Osteoblast (primary cell): ENCODE measurements around the gene DNAH10. TPM values are rescaled to one million over a fixed set of nuclear protein-coding genes. Genes with fewer than 3 reads are reported as not detected.

Source experiments
- DNase-seq: peaks from one replicate; pipeline ENCODE4 v3.0.0; 2011; ENCODE audit warnings: low spot score, mixed read lengths; ENCODE audit not compliant: insufficient read length; ENCODE audit errors: missing footprints
- H2AFZ ChIP-seq: 2 replicates; pipeline ENCODE4 v1.6.0; 2011; ENCODE audit warnings: mild to moderate bottlenecking, low read length
- H3K27ac ChIP-seq: 2 replicates; pipeline ENCODE4 v1.5.1; 2011; ENCODE audit warnings: mild to moderate bottlenecking, low read depth, low read length, moderate library complexity
- H3K27me3 ChIP-seq: 2 replicates; pipeline ENCODE4 v1.6.0; 2012; ENCODE audit warnings: mild to moderate bottlenecking, control low read depth, inconsistent platforms, low read length, moderate library complexity; ENCODE audit not compliant: insufficient read depth
- H3K36me3 ChIP-seq: 2 replicates; pipeline ENCODE4 v1.5.1; 2011; ENCODE audit warnings: mild to moderate bottlenecking, low read length, control low read depth, moderate library complexity; ENCODE audit not compliant: insufficient read depth
- H3K4me1 ChIP-seq: 2 replicates; pipeline ENCODE4 v1.5.1; 2011; ENCODE audit warnings: mild to moderate bottlenecking, low read length, control low read depth, moderate library complexity; ENCODE audit not compliant: insufficient read depth
- H3K4me2 ChIP-seq: 2 replicates; pipeline ENCODE4 v1.6.0; 2011; ENCODE audit warnings: mild to moderate bottlenecking, low read length; ENCODE audit not compliant: insufficient read depth
- H3K4me3 ChIP-seq: fragments of 200-600 bp; sonication (generic); 3 replicates; pipeline ENCODE4 v1.5.1; 2012; ENCODE audit warnings: mild to moderate bottlenecking, low read length, inconsistent platforms; ENCODE audit not compliant: insufficient read depth
- H3K79me2 ChIP-seq: 2 replicates; pipeline ENCODE4 v1.6.0; 2012; ENCODE audit warnings: mild to moderate bottlenecking, low read length, control low read depth, inconsistent platforms; ENCODE audit not compliant: insufficient read depth
- H3K9me3 ChIP-seq: 2 replicates; pipeline ENCODE4 v1.5.1; 2011; ENCODE audit warnings: low read depth, low read length, control low read depth
- H4K20me1 ChIP-seq: 2 replicates; pipeline ENCODE4 v1.6.0; 2012; ENCODE audit warnings: mild to moderate bottlenecking, low read length, control low read depth; ENCODE audit not compliant: insufficient read depth
- CTCF ChIP-seq: IDR thresholded peaks from 2 replicates; pipeline ENCODE4 v1.5.1; 2011; ENCODE audit warnings: mild to moderate bottlenecking, low read depth, low read length, moderate library complexity; ENCODE audit errors: extremely low read depth
- total RNA-seq: library from RNA; depleted of rRNA; stranded (reverse); fragments of >200 nt; gene quantifications from 2 replicates; pipeline ENCODE4 v1.2.3, GENCODE V29; 2012

DNAH10 gene
- total RNA-seq, 1 donor: 0.72 TPM

GRCh38 chr12:123957196-123957595, 195.1 kb downstream of the DNAH10 start:
- H3K9me3 ChIP-seq: no peaks in the 10 kb centered on the region
- H2AFZ ChIP-seq: no peak overlapping the region
- no peak overlapping the region for H3K4me3 ChIP-seq
- DNase-seq: no peak
- peaks cover 2% of the 10 kb centered on the region for H3K36me3 ChIP-seq
- H3K27me3 ChIP-seq: no peaks in the 10 kb centered on the region
- TF ChIP-seq CTCF: no peak
- H3K4me1 ChIP-seq: peaks cover 5% of the 10 kb centered on the region
- no peak overlapping the region for H3K4me2 ChIP-seq
- H3K27ac ChIP-seq: no peak overlapping the region
- H4K20me1 ChIP-seq: peaks cover 31% of the 10 kb centered on the region
- peaks cover 27% of the 10 kb centered on the region for H3K79me2 ChIP-seq

GRCh38 chr12:123958462-123958861, 196.4 kb downstream of the DNAH10 start:
- H2AFZ ChIP-seq: no peak overlapping the region
- peaks cover 36% of the 10 kb centered on the region for H3K79me2 ChIP-seq
- no peak for DNase-seq
- peaks cover 2% of the 10 kb centered on the region for H3K36me3 ChIP-seq
- H4K20me1 ChIP-seq: peaks cover 30% of the 10 kb centered on the region
- H3K4me1 ChIP-seq: no peaks in the 10 kb centered on the region
- TF ChIP-seq CTCF: no peak
- no peak overlapping the region for H3K4me2 ChIP-seq
- no peak overlapping the region for H3K27ac ChIP-seq
- H3K27me3 ChIP-seq: no peaks in the 10 kb centered on the region
- no peak overlapping the region for H3K4me3 ChIP-seq
- H3K9me3 ChIP-seq: no peaks in the 10 kb centered on the region

GRCh38 chr12:123958876-123959275, 196.8 kb downstream of the DNAH10 start:
- DNase-seq: no peak
- no peak overlapping the region for H3K27ac ChIP-seq
- no peak overlapping the region for H2AFZ ChIP-seq
- H3K4me3 ChIP-seq: no peak overlapping the region
- H4K20me1 ChIP-seq: peaks cover 30% of the 10 kb centered on the region
- no peaks in the 10 kb centered on the region for H3K27me3 ChIP-seq
- TF ChIP-seq CTCF: no peak
- no peaks in the 10 kb centered on the region for H3K4me1 ChIP-seq
- H3K36me3 ChIP-seq: peaks cover 2% of the 10 kb centered on the region
- H3K9me3 ChIP-seq: no peaks in the 10 kb centered on the region
- H3K79me2 ChIP-seq: peaks cover 38% of the 10 kb centered on the region
- no peak overlapping the region for H3K4me2 ChIP-seq

- no peak for DNase-seq
- peaks cover 34% of the 10 kb centered on the region for H3K79me2 ChIP-seq
- no peak overlapping the region for H2AFZ ChIP-seq
Measured at GRCh38 chr12:123960029-123960735, 198.1 kb downstream of the DNAH10 start.

More at GRCh38 chr12:123960029-123960735, 198.1 kb downstream of the DNAH10 start:
- H3K27me3 ChIP-seq: no peaks in the 10 kb centered on the region
- no peaks in the 10 kb centered on the region for H3K4me1 ChIP-seq
- H4K20me1 ChIP-seq: peaks cover 23% of the 10 kb centered on the region
- no peaks in the 10 kb centered on the region for H3K9me3 ChIP-seq
- no peak overlapping the region for H3K4me3 ChIP-seq
- peaks cover 3% of the 10 kb centered on the region for H3K36me3 ChIP-seq
- no peak overlapping the region for H3K4me2 ChIP-seq
- H3K27ac ChIP-seq: no peak overlapping the region
- TF ChIP-seq CTCF: no peak
